Panc1 (cell line): ENCODE data around the gene ELANE. TPM values are rescaled to one million over a fixed set of nuclear protein-coding genes. Genes with fewer than 3 reads are reported as not detected.

Source experiments
- ATAC-seq: fragments of 200-7000 bp; cut with Tn5 transposase; 2 replicates; pipeline ENCODE4 v1.9.1; 2020; ENCODE audit warnings: mild to moderate bottlenecking, moderate library complexity
- BruUV-seq: library from RNA; stranded (reverse); fragments of 400-500 nt; replicated peaks from 2 replicates; lab custom pipeline; 2021; lab: Mats Ljungman, UMichigan
- CTCF ChIA-PET: fragments of 300-600 bp; sonication (Branson Sonifier 250); formaldehyde crosslinking; loops from one replicate; lab custom pipeline; 2022; ENCODE audit warnings: antibody characterized with exemption; lab: Charles Lee
- POLR2A ChIA-PET: fragments of 300-600 bp; sonication (Branson Sonifier 250); formaldehyde crosslinking; loops from one replicate; lab custom pipeline; 2022; ENCODE audit warnings: antibody characterized with exemption; lab: Charles Lee
- DNase-seq: peaks from one replicate; pipeline ENCODE4 v3.0.0-alpha.2; 2010; ENCODE audit warnings: low read depth, low spot score
- H3K27ac ChIP-seq: 2 replicates; pipeline ENCODE4 v1.5.1; 2011; ENCODE audit warnings: mild to moderate bottlenecking, low read length, inconsistent platforms
- H3K27me3 ChIP-seq: fragments of 200-500 bp; sonication (Bioruptor generic); 2 replicates; pipeline ENCODE4 v1.6.0; 2014; ENCODE audit warnings: low read length, inconsistent platforms; ENCODE audit not compliant: control insufficient read depth, insufficient read depth
- H3K36me3 ChIP-seq: fragments of 200-500 bp; sonication (Bioruptor generic); 2 replicates; pipeline ENCODE4 v1.5.1; 2014; ENCODE audit warnings: inconsistent platforms, mild to moderate bottlenecking, low read length, moderate library complexity; ENCODE audit not compliant: control insufficient read depth, insufficient read depth
- H3K4me1 ChIP-seq: 2 replicates; pipeline ENCODE4 v1.5.1; 2011; ENCODE audit warnings: inconsistent platforms, mild to moderate bottlenecking, low read length, moderate library complexity; ENCODE audit not compliant: control insufficient read depth, insufficient read depth
- H3K4me3 ChIP-seq, 2 experiments: 2 replicates each; pipeline ENCODE4 v1.5.1; 2011 to 2012; ENCODE audit warnings: low read depth in 2 of 2, low read length in 2 of 2, mild to moderate bottlenecking in 2 of 2, inconsistent platforms in 1 of 2, moderate library complexity in 1 of 2
- H3K9me3 ChIP-seq: fragments of 200-500 bp; sonication (Bioruptor generic); 2 replicates; pipeline ENCODE4 v1.5.1; 2014; ENCODE audit warnings: low read depth, mild to moderate bottlenecking, inconsistent platforms, low read length, moderate library complexity; ENCODE audit not compliant: control insufficient read depth, insufficient read depth
- CTCF ChIP-seq: fragments of 450-650 bp; IDR thresholded peaks from 2 replicates; pipeline ENCODE4 v1.5.1; 2017; ENCODE audit warnings: mild to moderate bottlenecking
- POLR2AphosphoS5 ChIP-seq: IDR thresholded peaks from 2 replicates; pipeline ENCODE4 v1.6.1; 2012; ENCODE audit warnings: mild to moderate bottlenecking, low read depth, low read length, moderate library complexity
- REST ChIP-seq, 2 experiments: IDR thresholded peaks; 2 replicates each; pipeline ENCODE4 v1.6.1; 2011 to 2012; ENCODE audit warnings: low read depth in 2 of 2, control low read depth in 1 of 2, low read length in 1 of 2, mild to moderate bottlenecking in 1 of 2, moderate library complexity in 1 of 2; ENCODE audit not compliant: insufficient read depth in 1 of 2
- SIN3A ChIP-seq: IDR thresholded peaks from 2 replicates; pipeline ENCODE4 v1.6.1; 2012; ENCODE audit warnings: low read depth, mild to moderate bottlenecking, low read length, moderate library complexity, borderline replicate concordance; ENCODE audit not compliant: insufficient read depth
- TCF7L2 ChIP-seq: IDR thresholded peaks from 2 replicates; pipeline ENCODE4 v1.6.1; 2011; ENCODE audit warnings: mild to moderate bottlenecking, low read depth, low read length, inconsistent platforms
- in situ Hi-C: cut with HindIII; loops from 2 replicates; pipeline ENCODE4 v1.10.0; 2016; ENCODE audit warnings: low sequenced_read_pairs, low pct_unique_long_range_greater_than_20kb
- intact Hi-C: fragments of 100-400 bp; cut with micrococcal nuclease; formaldehyde crosslinking; loops from one replicate; pipeline ENCODE4 v1.10.0; 2022; ENCODE audit not compliant: unreplicated experiment
- total RNA-seq: library from RNA; stranded (reverse); gene quantifications from one replicate; pipeline ENCODE4 v1.2.1, GENCODE V29; 2021; ENCODE audit not compliant: unreplicated experiment

ELANE gene
- total RNA-seq, 1 experiment from 2014 or later = 0.57 TPM

DNA sequence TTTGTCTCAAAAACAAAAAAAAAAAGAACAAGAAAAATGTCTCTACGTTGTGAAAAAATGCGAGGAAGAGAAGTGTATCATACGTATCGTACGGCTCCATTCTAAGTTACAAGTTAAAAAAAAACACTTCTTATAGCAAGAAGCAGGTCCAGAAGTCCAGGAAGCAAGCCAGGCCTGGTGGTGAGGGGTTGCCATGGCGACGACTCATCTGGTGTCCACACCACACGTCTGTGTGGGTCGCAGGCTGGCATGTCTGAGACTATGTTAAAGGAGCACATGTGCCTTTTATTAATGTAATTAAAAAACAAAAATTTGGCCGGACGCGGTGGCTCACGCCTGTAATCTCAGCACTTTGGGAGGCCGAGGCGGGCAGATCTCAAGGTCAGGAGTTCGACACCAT lies 35.0 kb downstream of the ELANE start:
- no peaks in the 10 kb centered on the region for H3K4me1 ChIP-seq
- H3K36me3 ChIP-seq = no peaks in the 10 kb centered on the region
- no peak overlapping the region for H3K27ac ChIP-seq
- no peak for ATAC-seq
- no peaks in the 10 kb centered on the region for H3K27me3 ChIP-seq
- in situ Hi-C loops = no loop called here
- CTCF ChIA-PET = no interaction called here
- TF ChIP-seq REST (IDR thresholded peaks at IDR 0.05; ENCODE audit: insufficient read depth in 1 of 2, low read depth in 2 of 2, low read length in 1 of 2) = no peak
- TF ChIP-seq POLR2AphosphoS5 = no peak
- TF ChIP-seq SIN3A = no peak
- no peak for TF ChIP-seq CTCF
- no peak for TF ChIP-seq TCF7L2
- DNase-seq = no peak
- no peaks in the 10 kb centered on the region for H3K9me3 ChIP-seq
- intact Hi-C loops = no loop called here
- POLR2A ChIA-PET = no interaction called here
- no TSS peak for BruUV-seq
- no peak overlapping the region for H3K4me3 ChIP-seq

DNA sequence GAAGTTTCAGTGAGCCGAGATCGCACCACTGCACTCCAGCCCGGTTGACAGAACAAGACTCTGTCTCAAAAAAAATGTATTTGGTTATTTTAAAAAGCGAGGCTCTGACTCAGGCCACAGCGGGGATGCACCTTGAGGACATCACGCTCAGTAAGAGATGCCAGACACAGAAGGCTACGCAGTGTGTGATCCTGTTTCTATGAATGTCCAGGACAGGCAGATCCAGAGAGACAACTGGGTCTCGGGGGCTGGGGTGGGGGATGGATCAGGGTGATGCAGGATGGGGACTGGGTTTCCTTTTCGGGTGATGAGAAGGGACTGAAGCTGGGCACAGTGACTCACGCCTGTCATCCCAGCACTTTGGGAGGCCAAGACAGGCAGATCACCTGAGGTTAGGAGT lies 35.5 kb downstream of the ELANE start:
- intact Hi-C loops = no loop called here
- CTCF ChIA-PET = no interaction called here
- no peaks in the 10 kb centered on the region for H3K27me3 ChIP-seq
- H3K4me3 ChIP-seq = no peak overlapping the region
- H3K36me3 ChIP-seq = no peaks in the 10 kb centered on the region
- DNase-seq (no peak), ATAC-seq (no peak)
- TF ChIP-seq REST (IDR thresholded peaks at IDR 0.05; ENCODE audit: insufficient read depth in 1 of 2, low read depth in 2 of 2, low read length in 1 of 2) = no peak
- TF ChIP-seq TCF7L2 = no peak
- no peak for TF ChIP-seq SIN3A
- no peak for TF ChIP-seq CTCF
- no peak for TF ChIP-seq POLR2AphosphoS5
- in situ Hi-C loops = no loop called here
- H3K4me1 ChIP-seq = no peaks in the 10 kb centered on the region
- no peaks in the 10 kb centered on the region for H3K9me3 ChIP-seq
- H3K27ac ChIP-seq = no peak overlapping the region
- POLR2A ChIA-PET = no interaction called here
- BruUV-seq = no TSS peak
